ENCODE measurements around the gene HLA-G.

GRCh38 chr6:29851190-29851589 lies 23.6 kb downstream of the HLA-G start:
- TF ChIP-seq CTCF (IDR thresholded peaks at IDR 0.05; ENCODE audit: low read depth, low read length) (no peak), EZH2phosphoT487 (IDR thresholded peaks at IDR 0.05; ENCODE audit: low read depth) (no peak)
